Ishikawa (cell line): Measurements from ENCODE around the gene MMP2.

ENCODE experiments used
- CEBPB ChIP-seq: IDR thresholded peaks from 2 replicates; pipeline ENCODE4 v1.6.1; 2012
- CREB1 ChIP-seq: IDR thresholded peaks from 2 replicates; pipeline ENCODE4 v1.6.1; 2012; ENCODE audit warnings: low read depth
- EGR1 ChIP-seq: IDR thresholded peaks from 2 replicates; pipeline ENCODE4 v1.6.1; 2012
- EP300 ChIP-seq: IDR thresholded peaks from 2 replicates; pipeline ENCODE4 v1.6.1; 2012; ENCODE audit warnings: borderline replicate concordance
- FOXM1 ChIP-seq: IDR thresholded peaks from 2 replicates; pipeline ENCODE4 v1.6.1; 2012; ENCODE audit warnings: low read depth, borderline replicate concordance
- MAX ChIP-seq: IDR thresholded peaks from 2 replicates; pipeline ENCODE4 v1.6.1; 2012
- NFIC ChIP-seq: IDR thresholded peaks from 2 replicates; pipeline ENCODE4 v1.6.1; 2012
- RAD21 ChIP-seq: IDR thresholded peaks from 2 replicates; pipeline ENCODE4 v1.6.1; 2012; ENCODE audit warnings: low read depth
- TAF1 ChIP-seq: IDR thresholded peaks from 2 replicates; pipeline ENCODE4 v1.6.1; 2012; ENCODE audit warnings: low read depth, mild to moderate bottlenecking
- TCF12 ChIP-seq: IDR thresholded peaks from 2 replicates; pipeline ENCODE4 v1.6.1; 2012; ENCODE audit warnings: low read depth
- TEAD4 ChIP-seq: IDR thresholded peaks from 2 replicates; pipeline ENCODE4 v1.6.1; 2012
- USF1 ChIP-seq: IDR thresholded peaks from 2 replicates; pipeline ENCODE4 v1.6.1; 2012
- YY1 ChIP-seq: IDR thresholded peaks from 2 replicates; pipeline ENCODE4 v1.6.1; 2012; ENCODE audit warnings: low read depth
- ZBTB7A ChIP-seq: IDR thresholded peaks from 2 replicates; pipeline ENCODE4 v1.6.1; 2012; ENCODE audit warnings: low read depth
- TF ChIP-seq, protein P1 (sequence below): IDR thresholded peaks from 2 replicates; pipeline ENCODE4 v1.6.1; 2012; ENCODE audit warnings: low read depth, mild to moderate bottlenecking

Gene MMP2

DNA sequence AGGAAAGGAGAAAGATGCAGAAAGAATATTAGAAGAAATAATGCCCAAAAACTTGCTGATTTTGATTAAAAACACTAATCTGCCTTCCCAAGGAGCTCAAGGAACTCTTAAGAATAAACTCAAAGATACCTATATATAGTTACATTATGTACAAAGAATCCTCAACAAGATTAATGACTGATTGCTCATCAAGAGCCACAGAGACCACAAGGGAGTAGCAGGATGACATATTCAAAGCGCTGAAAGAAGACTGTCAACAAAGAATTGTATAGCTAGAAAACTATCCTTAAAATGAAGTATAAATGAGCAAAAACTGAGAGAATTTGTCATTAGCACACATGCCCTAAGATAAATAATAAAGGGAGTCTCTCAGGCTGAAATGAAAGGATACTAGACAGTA, 36.1 kb downstream of the MMP2 start:
- TF ChIP-seq NFIC (no peak), EP300 (no peak), RAD21 (no peak), MAX (no peak), TEAD4 (no peak), ZBTB7A (no peak), USF1 (no peak), EGR1 (no peak), CEBPB (no peak), TCF12 (no peak), CREB1 (no peak), YY1 (no peak), TAF1 (no peak), FOXM1 (no peak)
- TF ChIP-seq, protein P1, sequence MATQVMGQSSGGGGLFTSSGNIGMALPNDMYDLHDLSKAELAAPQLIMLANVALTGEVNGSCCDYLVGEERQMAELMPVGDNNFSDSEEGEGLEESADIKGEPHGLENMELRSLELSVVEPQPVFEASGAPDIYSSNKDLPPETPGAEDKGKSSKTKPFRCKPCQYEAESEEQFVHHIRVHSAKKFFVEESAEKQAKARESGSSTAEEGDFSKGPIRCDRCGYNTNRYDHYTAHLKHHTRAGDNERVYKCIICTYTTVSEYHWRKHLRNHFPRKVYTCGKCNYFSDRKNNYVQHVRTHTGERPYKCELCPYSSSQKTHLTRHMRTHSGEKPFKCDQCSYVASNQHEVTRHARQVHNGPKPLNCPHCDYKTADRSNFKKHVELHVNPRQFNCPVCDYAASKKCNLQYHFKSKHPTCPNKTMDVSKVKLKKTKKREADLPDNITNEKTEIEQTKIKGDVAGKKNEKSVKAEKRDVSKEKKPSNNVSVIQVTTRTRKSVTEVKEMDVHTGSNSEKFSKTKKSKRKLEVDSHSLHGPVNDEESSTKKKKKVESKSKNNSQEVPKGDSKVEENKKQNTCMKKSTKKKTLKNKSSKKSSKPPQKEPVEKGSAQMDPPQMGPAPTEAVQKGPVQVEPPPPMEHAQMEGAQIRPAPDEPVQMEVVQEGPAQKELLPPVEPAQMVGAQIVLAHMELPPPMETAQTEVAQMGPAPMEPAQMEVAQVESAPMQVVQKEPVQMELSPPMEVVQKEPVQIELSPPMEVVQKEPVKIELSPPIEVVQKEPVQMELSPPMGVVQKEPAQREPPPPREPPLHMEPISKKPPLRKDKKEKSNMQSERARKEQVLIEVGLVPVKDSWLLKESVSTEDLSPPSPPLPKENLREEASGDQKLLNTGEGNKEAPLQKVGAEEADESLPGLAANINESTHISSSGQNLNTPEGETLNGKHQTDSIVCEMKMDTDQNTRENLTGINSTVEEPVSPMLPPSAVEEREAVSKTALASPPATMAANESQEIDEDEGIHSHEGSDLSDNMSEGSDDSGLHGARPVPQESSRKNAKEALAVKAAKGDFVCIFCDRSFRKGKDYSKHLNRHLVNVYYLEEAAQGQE, result no peak

DNA sequence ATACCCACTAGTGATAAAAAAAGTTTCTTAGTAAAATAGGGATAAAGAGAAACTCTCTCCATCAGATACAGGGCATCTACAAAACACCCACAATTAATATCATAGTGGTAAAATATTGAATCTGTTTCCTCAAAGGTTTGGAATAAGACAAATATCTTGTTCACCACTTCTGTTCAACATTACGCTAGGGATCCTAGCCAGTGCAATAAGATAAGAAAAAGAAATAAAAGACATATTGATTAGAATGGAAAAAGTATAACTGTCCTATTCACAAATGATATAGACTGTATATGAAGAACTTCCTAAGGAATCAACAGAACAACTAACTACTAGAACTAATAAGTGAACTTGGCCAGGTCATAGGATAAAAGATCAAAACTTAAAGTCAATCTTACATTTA, 42.8 kb downstream of the MMP2 start:
- TF ChIP-seq ZBTB7A (no peak), CREB1 (no peak), YY1 (no peak), TCF12 (no peak), RAD21 (no peak), USF1 (no peak), TAF1 (no peak), MAX (no peak), FOXM1 (no peak), EP300 (no peak), TEAD4 (no peak)

DNA sequence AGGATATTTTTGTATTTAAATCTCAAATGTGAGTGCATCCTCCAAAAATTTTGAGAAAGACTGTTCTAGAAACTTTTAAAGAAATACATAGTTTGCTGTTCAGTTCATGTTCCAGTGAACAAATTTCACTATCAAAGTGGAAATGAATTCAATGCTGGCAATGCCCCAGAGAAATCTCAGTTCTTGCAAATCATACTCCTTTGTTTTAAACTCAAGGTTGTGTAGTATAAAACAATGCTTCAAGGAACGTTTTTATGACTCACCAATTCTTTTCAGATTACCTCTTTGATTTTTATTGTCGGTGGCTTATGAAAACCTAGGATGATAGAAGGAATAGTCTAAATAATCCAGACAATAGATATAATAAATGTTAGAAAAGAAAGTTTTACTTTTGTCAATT, 47.4 kb downstream of the MMP2 start:
- TF ChIP-seq MAX (no peak), YY1 (no peak), CREB1 (no peak), EP300 (no peak), EGR1 (no peak), USF1 (no peak), CEBPB (no peak), NFIC (no peak), FOXM1 (no peak), RAD21 (no peak)

DNA sequence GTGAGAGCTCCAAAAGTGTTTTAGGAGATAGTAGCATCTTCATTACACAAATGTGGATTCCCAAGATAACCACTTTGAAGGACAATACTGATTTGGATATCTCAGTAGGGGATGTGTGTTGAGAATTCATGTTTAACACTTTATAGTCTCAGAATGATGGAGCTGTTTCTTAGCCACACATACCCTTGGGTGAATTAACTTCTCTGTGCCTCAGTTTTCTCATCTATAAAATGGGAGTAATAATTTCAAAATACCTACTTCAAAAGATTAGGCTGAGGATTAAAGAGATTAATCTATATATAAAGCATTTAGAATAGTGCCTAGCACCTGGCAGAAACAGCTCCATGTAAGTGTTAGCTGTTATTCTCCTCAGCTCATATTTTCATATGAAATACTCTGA, 48.9 kb downstream of the MMP2 start:
- no peak for TF ChIP-seq TCF12
- TF ChIP-seq CREB1, result no peak
- TF ChIP-seq TEAD4, result no peak
- no peak for TF ChIP-seq TAF1
- no peak for TF ChIP-seq EGR1
- TF ChIP-seq YY1, result no peak
- no peak for TF ChIP-seq FOXM1
- TF ChIP-seq USF1, result no peak
- no peak for TF ChIP-seq MAX
- TF ChIP-seq ZBTB7A, result no peak
- TF ChIP-seq, protein P1, result no peak
- TF ChIP-seq CEBPB, result no peak
- TF ChIP-seq RAD21, result no peak
- no peak for TF ChIP-seq NFIC
- no peak for TF ChIP-seq EP300

DNA sequence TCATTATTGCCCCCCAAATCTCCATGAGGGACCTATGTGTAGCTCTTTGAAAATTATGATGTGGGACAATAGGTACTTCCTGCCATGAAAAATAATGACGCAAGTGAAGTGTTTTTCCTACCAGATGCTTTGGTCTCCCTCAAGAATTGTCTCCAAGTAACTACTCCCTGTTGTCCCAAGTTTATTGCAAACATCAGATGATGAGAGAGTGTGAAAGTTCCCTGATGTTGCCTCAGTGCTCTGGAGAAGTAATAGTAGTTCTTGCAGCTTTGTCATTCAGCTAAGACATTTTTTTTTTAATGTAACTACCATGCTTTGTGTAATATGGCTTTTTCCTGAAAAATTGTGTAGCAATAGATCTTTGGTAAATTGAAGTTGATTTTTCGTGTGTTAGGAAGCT, 50.0 kb downstream of the MMP2 start:
- no peak for TF ChIP-seq TEAD4
